Lower leg skin (tissue), 3 donors: Measurements from ENCODE around the gene HMCN2.

Experiments
- CTCF ChIP-seq, 3 donors: fragments of 450-650 bp; IDR thresholded peaks; one replicate each; pipeline ENCODE4 v1.5.1; 2016; ENCODE audit warnings: antibody characterized with exemption in 3 of 3, mild to moderate bottlenecking in 3 of 3, moderate library complexity in 2 of 3
- POLR2A ChIP-seq, 2 donors: fragments of 450-650 bp; IDR thresholded peaks; one replicate each; pipeline ENCODE4 v1.6.1; 2016 to 2017; ENCODE audit warnings: antibody characterized with exemption in 2 of 2, mild to moderate bottlenecking in 1 of 2, moderate library complexity in 1 of 2

GRCh38 chr9:130295431-130295830 lies 29.9 kb downstream of the HMCN2 start:
- no peak for TF ChIP-seq CTCF (IDR thresholded peaks at IDR 0.05)
- TF ChIP-seq POLR2A (IDR thresholded peaks at IDR 0.05): no peak
